GM19468 (cell line): ENCODE results near the gene MTA1.

Experiments
- ATAC-seq: cut with Tn5 transposase; IDR thresholded peaks from one replicate; pipeline ENCODE4 v1.9.1; 2021; ENCODE audit warnings: mild to moderate bottlenecking, moderate library complexity, moderate number of reproducible peaks; ENCODE audit not compliant: unreplicated experiment; ENCODE audit errors: extremely low read depth

MTA1 gene

GRCh38 chr14:105482486-105483110, 63.0 kb downstream of the MTA1 start:
- ATAC-seq, result no peak

- no peak for ATAC-seq
Measured at GRCh38 chr14:105483300-105484068, 63.9 kb downstream of the MTA1 start.

GRCh38 chr14:105484069-105484996, 64.7 kb downstream of the MTA1 start:
- ATAC-seq, result no peak

- no peak for ATAC-seq
Measured at GRCh38 chr14:105484997-105485393, 65.4 kb downstream of the MTA1 start.

GRCh38 chr14:105485739-105486162, 66.1 kb downstream of the MTA1 start:
- ATAC-seq, result no peak

GRCh38 chr14:105486163-105486973, 66.7 kb downstream of the MTA1 start, which contains the start of gene CRIP1:
CRIP1 (plus strand) TSS chr14:105486886; CDS start chr14:105487260, 374 bp downstream.
- ATAC-seq, result no peak

GRCh38 chr14:105486974-105487448, 67.4 kb downstream of the MTA1 start:
- ATAC-seq, result no peak

GRCh38 chr14:105487449-105487985, 67.9 kb downstream of the MTA1 start:
- ATAC-seq, result no peak

- no peak for ATAC-seq
Measured at GRCh38 chr14:105487986-105488777, 68.6 kb downstream of the MTA1 start.

GRCh38 chr14:105488781-105489541, 69.3 kb downstream of the MTA1 start:
- ATAC-seq, result no peak

GRCh38 chr14:105489542-105490266, 70.1 kb downstream of the MTA1 start:
- ATAC-seq, result no peak

- no peak for ATAC-seq
Measured at GRCh38 chr14:105490267-105490571, 70.6 kb downstream of the MTA1 start.

GRCh38 chr14:105490572-105491365, 71.1 kb downstream of the MTA1 start, which contains the start of gene TEDC1:
TEDC1 (plus strand) TSS chr14:105491246; CDS start chr14:105491376, 130 bp downstream.
- peak; percentile 69 for ATAC-seq

- no peak for ATAC-seq
Measured at GRCh38 chr14:105491366-105491973, 71.8 kb downstream of the MTA1 start.

- ATAC-seq, result no peak
Measured at GRCh38 chr14:105492031-105492970, 72.7 kb downstream of the MTA1 start.
